IMR-90 (cell line): ENCODE measurements around the gene CASK. TPM values are rescaled to one million over a fixed set of nuclear protein-coding genes. Genes with fewer than 3 reads are reported as not detected.

Experiments used
- ATAC-seq: fragments of 200-7000 bp; cut with Tn5 transposase; 2 replicates; pipeline ENCODE4 v1.9.1; 2020; ENCODE audit warnings: low read depth, mild to moderate bottlenecking, moderate library complexity
- BruUV-seq: library from RNA; stranded (reverse); fragments of 400-500 nt; replicated peaks from 2 replicates; lab custom pipeline; 2021; lab: Mats Ljungman, UMichigan
- CTCF ChIA-PET: fragments of 300-600 bp; formaldehyde crosslinking; extraction: SDS; loops from one replicate; lab custom pipeline; 2021; ENCODE audit warnings: antibody characterized with exemption; lab: Yijun Ruan, JAX
- POLR2A ChIA-PET: fragments of 300-600 bp; sonication (Branson Sonifier 250); formaldehyde crosslinking; loops from one replicate; lab custom pipeline; 2022; ENCODE audit warnings: antibody characterized with exemption; ENCODE audit not compliant: unreplicated experiment; lab: Charles Lee
- DNase-seq: peaks from one replicate; pipeline ENCODE4 v3.0.0; 2013
- H2AFZ ChIP-seq: replicated peaks from 2 replicates; pipeline ENCODE3; 2013; ENCODE audit warnings: low read length, mild to moderate bottlenecking; ENCODE audit not compliant: poor library complexity
- H2AK5ac ChIP-seq: 2 replicates; pipeline ENCODE4 v1.6.1; 2013; ENCODE audit warnings: low read depth, low read length, inconsistent platforms
- H2AK9ac ChIP-seq: replicated peaks from 2 replicates; pipeline ENCODE3; 2013; ENCODE audit warnings: mild to moderate bottlenecking, low read depth, low read length, moderate library complexity; ENCODE audit not compliant: poor library complexity
- H2BK120ac ChIP-seq: 2 replicates; pipeline ENCODE4 v1.6.1; 2013; ENCODE audit warnings: low read depth, low read length, inconsistent platforms
- H2BK15ac ChIP-seq: 3 replicates; pipeline ENCODE4 v1.6.1; 2013; ENCODE audit warnings: low read depth, low read length, inconsistent platforms
- H2BK20ac ChIP-seq: 2 replicates; pipeline ENCODE4 v1.6.1; 2013; ENCODE audit warnings: low read depth, mild to moderate bottlenecking, inconsistent platforms, low read length, moderate library complexity
- H2BK5ac ChIP-seq: 2 replicates; pipeline ENCODE4 v1.6.1; 2013; ENCODE audit warnings: mild to moderate bottlenecking, low read depth, low read length, inconsistent platforms; ENCODE audit not compliant: poor library complexity, severe bottlenecking
- H3K14ac ChIP-seq: replicated peaks from 2 replicates; pipeline ENCODE4 v1.6.1; 2013; ENCODE audit warnings: low read depth, low read length, inconsistent platforms
- H3K18ac ChIP-seq: 2 replicates; pipeline ENCODE4 v1.6.1; 2013; ENCODE audit warnings: low read depth, low read length, control low read depth
- H3K23ac ChIP-seq: 2 replicates; pipeline ENCODE4 v1.6.1; 2013; ENCODE audit warnings: low read depth, low read length, inconsistent platforms
- H3K27ac ChIP-seq: 2 replicates; pipeline ENCODE4 v1.5.1; 2013; ENCODE audit warnings: mild to moderate bottlenecking, control low read depth, low read length; ENCODE audit not compliant: insufficient read depth
- H3K27me3 ChIP-seq: 2 replicates; pipeline ENCODE4 v1.6.1; 2013; ENCODE audit warnings: low read length; ENCODE audit not compliant: control insufficient read depth, insufficient read depth
- H3K36me3 ChIP-seq: 2 replicates; pipeline ENCODE4 v1.6.1; 2013; ENCODE audit warnings: low read length, mixed read lengths; ENCODE audit not compliant: control insufficient read depth, insufficient read depth
- H3K4ac ChIP-seq: 2 replicates; pipeline ENCODE4 v1.6.1; 2013; ENCODE audit warnings: low read depth, low read length, inconsistent platforms
- H3K4me1 ChIP-seq: 2 replicates; pipeline ENCODE4 v1.6.1; 2013; ENCODE audit warnings: low read length, mixed read lengths; ENCODE audit not compliant: control insufficient read depth, insufficient read depth
- H3K4me2 ChIP-seq: 2 replicates; pipeline ENCODE4 v1.6.1; 2013; ENCODE audit warnings: low read depth, mild to moderate bottlenecking, control low read depth, low read length, moderate library complexity
- H3K4me3 ChIP-seq: 2 replicates; pipeline ENCODE4 v1.5.1; 2013; ENCODE audit warnings: low read depth, mild to moderate bottlenecking, control low read depth, low read length, moderate library complexity; ENCODE audit not compliant: insufficient read depth
- H3K56ac ChIP-seq: 2 replicates; pipeline ENCODE4 v1.6.1; 2013; ENCODE audit warnings: low read length, inconsistent platforms; ENCODE audit not compliant: insufficient read depth; ENCODE audit errors: extremely low read depth
- H3K79me1 ChIP-seq, 2 experiments: 2 replicates each; pipeline ENCODE4 v1.6.1; 2013; ENCODE audit warnings: low read length in 2 of 2, inconsistent platforms in 1 of 2, low read depth in 1 of 2
- H3K9ac ChIP-seq: 2 replicates; pipeline ENCODE4 v1.6.1; 2013; ENCODE audit warnings: low read depth, low read length, control low read depth
- H3K9me1 ChIP-seq: 2 replicates; pipeline ENCODE4 v1.6.1; 2013; ENCODE audit warnings: low read length, inconsistent platforms; ENCODE audit not compliant: insufficient read depth
- H3K9me3 ChIP-seq: 2 replicates; pipeline ENCODE4 v1.6.1; 2013; ENCODE audit warnings: low read length; ENCODE audit not compliant: control insufficient read depth, insufficient read depth
- H4K20me1 ChIP-seq: 2 replicates; pipeline ENCODE4 v1.6.1; 2013; ENCODE audit warnings: low read length, inconsistent platforms; ENCODE audit not compliant: insufficient read depth
- H4K5ac ChIP-seq: 2 replicates; pipeline ENCODE4 v1.6.1; 2013; ENCODE audit warnings: mild to moderate bottlenecking, low read depth, low read length, control low read depth
- H4K8ac ChIP-seq, 2 experiments: 2 replicates each; pipeline ENCODE4 v1.6.1; 2013; ENCODE audit warnings: low read depth in 2 of 2, low read length in 2 of 2, control low read depth in 1 of 2, inconsistent platforms in 1 of 2
- H4K91ac ChIP-seq: 2 replicates; pipeline ENCODE4 v1.6.1; 2013; ENCODE audit warnings: low read depth, low read length, inconsistent platforms; ENCODE audit not compliant: insufficient read depth
- CTCF ChIP-seq: conservative IDR thresholded peaks from 2 replicates; pipeline ENCODE4 v1.5.1; 2012; ENCODE audit warnings: mild to moderate bottlenecking, low read depth, low read length, improper control_type of control experiment
- MXI1 ChIP-seq: IDR thresholded peaks from 2 replicates; pipeline ENCODE4 v1.6.1; 2012; ENCODE audit warnings: low read depth, mild to moderate bottlenecking, low read length, moderate library complexity, borderline replicate concordance
- RCOR1 ChIP-seq: IDR thresholded peaks from 2 replicates; pipeline ENCODE4 v1.6.1; 2012; ENCODE audit warnings: mild to moderate bottlenecking, low read length, improper control_type of control experiment; ENCODE audit not compliant: insufficient replicate concordance
- WGBS, 2 experiments: methylation state at CpG; one replicate each; pipeline versions ENCODE4 v1.1.5 to v1.1.7; 2013; ENCODE audit warnings: missing lambda C conversion rate in 2 of 2; ENCODE audit not compliant: insufficient read length in 1 of 2; ENCODE audit errors: extremely low coverage in 2 of 2; 5-methylcytosine and 5-hydroxymethylcytosine counted together
- dilution Hi-C: fragments of 300-500 bp; cut with HindIII; formaldehyde crosslinking; loops from one replicate; pipeline ENCODE4 v1.14.3; 2018; ENCODE audit warnings: low sequenced_read_pairs; ENCODE audit not compliant: unreplicated experiment
- in situ Hi-C: fragments of 300-500 bp; cut with MboI; formaldehyde crosslinking; loops from 3 replicates; pipeline ENCODE4 v1.14.3; 2019; ENCODE audit warnings: low sequenced_read_pairs, inconsistent platforms, mixed read lengths
- intact Hi-C: fragments of 100-400 bp; cut with micrococcal nuclease; formaldehyde crosslinking; loops from 2 replicates; pipeline ENCODE4 v1.10.0; 2022
- polyA plus RNA-seq, 3 experiments: library from polyadenylated mRNA; depleted of rRNA; stranded (reverse); fragments of >200 nt; gene quantifications; 2 replicates each; pipeline ENCODE4 v1.2.3, GENCODE V29; 2012; ENCODE audit warnings: low replicate concordance in 1 of 3
- total RNA-seq: library from RNA; depleted of rRNA; stranded (reverse); fragments of >200 nt; gene quantifications from 2 replicates; pipeline ENCODE4 v1.2.3, GENCODE V29; 2012

CASK gene
- total and polyA plus RNA-seq, 2 of the 4 experiments (the other 2 are of a cell fraction), result 9.4 to 17.7 TPM

DNA sequence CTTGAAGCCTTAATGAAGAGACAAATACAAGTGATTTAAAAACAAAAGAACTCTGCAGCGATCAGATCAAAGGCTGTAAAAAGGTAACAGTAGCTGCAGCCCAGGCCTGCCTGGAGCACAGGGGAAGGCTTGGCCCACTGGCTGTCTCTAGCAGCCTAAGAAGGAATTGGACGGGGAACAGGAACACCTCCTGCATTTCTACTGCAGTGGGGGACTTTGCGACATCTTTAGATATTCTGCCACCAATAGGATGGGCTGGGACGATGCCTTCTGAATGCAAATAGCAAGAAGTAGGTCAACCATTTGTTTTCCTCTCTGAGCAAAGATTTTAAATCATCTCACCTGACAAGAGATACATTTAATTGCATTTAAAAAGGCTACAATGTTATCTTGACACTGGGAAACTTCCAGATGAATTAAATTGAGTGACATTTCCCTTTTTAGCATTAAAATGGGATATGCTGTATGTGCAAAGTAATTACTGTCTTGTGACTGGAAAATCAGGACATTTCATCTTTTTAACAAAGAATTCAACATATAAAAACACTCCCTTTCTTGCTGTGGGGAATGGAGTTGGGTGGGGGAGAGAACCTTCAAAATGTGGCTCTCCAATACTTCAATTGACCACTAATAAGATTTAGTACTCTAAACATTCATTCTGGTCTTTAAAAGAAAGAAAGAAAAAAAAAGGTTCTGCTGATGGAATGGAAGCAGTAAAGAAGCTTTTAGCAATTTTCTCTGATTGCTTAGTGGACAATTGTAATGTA, 406.2 kb downstream of the CASK start:
- H3K27me3 ChIP-seq, result peaks cover 10% of the 10 kb centered on the region
- H2AFZ ChIP-seq, result no peak overlapping the region
- H4K8ac ChIP-seq, result no peak overlapping the region
- WGBS, 2 experiments, result 40% methylated on average over 1 of the region's 4 CpGs; no CpG with 5 or more reads in 1 of the 2 experiments
- H2AK9ac ChIP-seq, result no peak overlapping the region
- H3K14ac ChIP-seq, result no peak overlapping the region
- dilution Hi-C loops, result no loop called here
- ChIA-PET CTCF (no interaction called here), POLR2A (interaction anchor here (0.7 kb wide), 1 partner anchor 153 kb away, joined by 4 read pairs; no protein-coding TSS in a partner anchor)
- no peak overlapping the region for H3K9ac ChIP-seq
- no peak overlapping the region for H2BK15ac ChIP-seq
- intact Hi-C loops, result no loop called here
- no peak overlapping the region for H3K4ac ChIP-seq
- H3K9me1 ChIP-seq, result no peaks in the 10 kb centered on the region; the same call in 1 of the 2 replicates
- no peaks in the 10 kb centered on the region for H3K9me3 ChIP-seq
- H3K27ac ChIP-seq, result no peak overlapping the region
- no peaks in the 10 kb centered on the region; the same call in 1 of the 2 replicates for H3K4me1 ChIP-seq
- BruUV-seq, result no TSS peak
- H3K18ac ChIP-seq, result no peak overlapping the region
- no peak overlapping the region for H3K4me2 ChIP-seq
- no peak overlapping the region for H2BK120ac ChIP-seq
- H4K91ac ChIP-seq, result no peak overlapping the region
- no peaks in the 10 kb centered on the region; a peak in 1 of 4 replicates for H3K79me1 ChIP-seq
- TF ChIP-seq RCOR1 (no peak), CTCF (no peak), MXI1 (no peak)
- H3K36me3 ChIP-seq, result peaks cover 1% of the 10 kb centered on the region; the same call in 1 of the 2 replicates
- H2BK20ac ChIP-seq, result no peak overlapping the region
- ATAC-seq (no peak), DNase-seq (no peak)
- in situ Hi-C loops, result no loop called here
- H3K4me3 ChIP-seq, result no peak overlapping the region
- no peaks in the 10 kb centered on the region for H4K20me1 ChIP-seq
- no peak overlapping the region for H2AK5ac ChIP-seq
- H3K56ac ChIP-seq, result no peak overlapping the region
- no peak overlapping the region for H4K5ac ChIP-seq
- H3K23ac ChIP-seq, result no peak overlapping the region
- H2BK5ac ChIP-seq, result no peak overlapping the region
